Measurements from ENCODE around the gene NME9. TPM values are rescaled to one million over a fixed set of nuclear protein-coding genes. Genes with fewer than 3 reads are reported as not detected.

NME9 gene
- total and polyA plus RNA-seq, 2 of the 4 experiments (the other 2 are of a cell fraction), result not detected

DNA sequence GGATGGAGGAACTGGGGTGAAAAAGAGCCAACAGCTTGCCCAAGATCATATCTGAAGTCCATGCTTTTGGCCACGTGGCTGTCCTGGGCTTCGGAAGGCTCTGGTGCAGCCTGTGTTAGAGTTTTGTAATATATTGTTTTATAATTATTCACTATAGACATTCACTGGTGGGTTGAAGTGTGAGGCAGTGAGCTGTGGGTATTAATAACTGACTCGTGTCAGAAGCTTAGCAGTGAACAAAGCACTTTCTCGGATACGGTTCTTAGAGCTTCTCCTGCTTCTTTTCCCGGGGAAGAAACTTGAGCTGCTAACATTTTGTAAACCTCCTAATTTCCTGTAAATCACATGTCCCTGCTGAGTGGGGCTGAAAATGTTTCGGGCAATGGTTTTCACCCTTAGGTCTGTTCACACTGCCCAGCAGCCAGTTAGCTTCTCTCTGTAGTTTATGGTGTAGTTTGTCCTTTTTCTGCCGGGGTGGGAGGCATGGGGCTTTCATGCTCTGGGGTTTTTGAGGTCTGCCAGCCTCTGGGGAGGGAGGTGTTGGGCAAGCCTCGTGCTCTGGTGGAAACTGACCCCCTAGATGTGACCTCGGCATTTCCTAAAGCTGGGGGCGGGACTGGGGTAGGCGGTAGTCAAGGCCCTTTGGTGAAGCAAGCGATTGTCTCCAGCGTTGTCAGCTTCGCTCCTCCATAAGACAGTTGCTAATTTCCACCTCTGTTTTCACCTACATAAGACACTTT, 20.4 kb upstream of the NME9 start:
- no peak overlapping the region for H2BK20ac ChIP-seq (ENCODE audit: low read depth, low read length)
- H2BK15ac ChIP-seq (ENCODE audit: low read depth, low read length), result no peak overlapping the region
- peaks cover 16% of the 10 kb centered on the region; the same call in 1 of the 2 replicates for H4K20me1 ChIP-seq (ENCODE audit: insufficient read depth, low read length)
- in situ Hi-C loops (cut with MboI; ENCODE audit: low sequenced_read_pairs), result no loop called here
- DNase-seq (peak; percentile 37), ATAC-seq (ENCODE audit: low read depth) (no peak)
- ChIA-PET POLR2A (ENCODE audit: unreplicated experiment) (interaction anchor here (0.6 kb wide), 1 partner anchor 23 kb away, joined by 5 read pairs; no protein-coding TSS in a partner anchor), CTCF (interaction anchor here (0.7 to 1.4 kb wide), 6 partner anchors 15 to 1336 kb away, joined by 3 to 4 read pairs (median 4); no protein-coding TSS in a partner anchor)
- peaks cover under 1% of the 10 kb centered on the region for H3K36me3 ChIP-seq (ENCODE audit: control insufficient read depth, insufficient read depth, low read length)
- H3K56ac ChIP-seq (ENCODE audit: extremely low read depth, insufficient read depth, low read length), result no peak overlapping the region
- H3K9ac ChIP-seq (ENCODE audit: low read depth, low read length), result peak overlapping the region; percentile 15; the same call in 1 of the 2 replicates
- peak; percentile 42; the same call in 1 of the 2 replicates for TF ChIP-seq USF2 (IDR thresholded peaks at IDR 0.05; ENCODE audit: low read depth, low read length)
- peak; percentile 88; the same call in 1 of the 2 replicates for TF ChIP-seq MXI1 (IDR thresholded peaks at IDR 0.05; ENCODE audit: borderline replicate concordance, low read depth, low read length)
- TF ChIP-seq RFX5 (IDR thresholded peaks at IDR 0.05; ENCODE audit: low read depth, low read length), result no peak
- H3K18ac ChIP-seq (ENCODE audit: low read depth, low read length), result no peak overlapping the region; the same call in 1 of the 2 replicates
- no peaks in the 10 kb centered on the region for H3K9me3 ChIP-seq (ENCODE audit: control insufficient read depth, insufficient read depth, low read length)
- no peak overlapping the region; the same call in 1 of the 2 replicates for H4K91ac ChIP-seq (ENCODE audit: insufficient read depth, low read depth, low read length)
- no CpG with 5 or more reads among the region's 15 CpGs for whole genome bisulfite sequencing, 2 experiments (ENCODE audit: extremely low coverage in 2 of 2, insufficient read length in 1 of 2)
- peak overlapping the region; percentile 27 to 62; a peak in 3 of 4 replicates for H4K8ac ChIP-seq (ENCODE audit: low read depth in 2 of 2, low read length in 2 of 2)
- intact Hi-C loops (cut with micrococcal nuclease), result loop anchor here (5.0 kb wide), 3 partner anchors 42 to 283 kb away; no protein-coding TSS in a partner anchor
- peaks cover 10% of the 10 kb centered on the region for H3K4me1 ChIP-seq (ENCODE audit: control insufficient read depth, insufficient read depth, low read length)
- peaks cover 14% of the 10 kb centered on the region for H3K9me1 ChIP-seq (ENCODE audit: insufficient read depth, low read length)
- dilution Hi-C loops (cut with HindIII; ENCODE audit: low sequenced_read_pairs, unreplicated experiment), result no loop called here
- peaks cover 6 to 60% of the 10 kb centered on the region in 2 experiments; a peak in 3 of 4 replicates for H3K79me1 ChIP-seq (ENCODE audit: low read depth in 1 of 2, low read length in 2 of 2)
- no peak overlapping the region; the same call in 1 of the 2 replicates for H4K5ac ChIP-seq (ENCODE audit: low read depth, low read length)
- no TSS peak for BruUV-seq (replicated peaks)
- H2BK5ac ChIP-seq (ENCODE audit: low read depth, low read length, poor library complexity, severe bottlenecking), result no peak overlapping the region
- H3K4me3 ChIP-seq (ENCODE audit: insufficient read depth, low read depth, low read length), result peak overlapping the region; percentile 84; the same call in 1 of the 2 replicates
- H3K14ac ChIP-seq (replicated peaks; ENCODE audit: low read depth, low read length), result peak overlapping the region; percentile 88; the same call in 1 of the 2 replicates
- peak overlapping the region; percentile 38; the same call in 1 of the 2 replicates for H2BK120ac ChIP-seq (ENCODE audit: low read depth, low read length)
- peak overlapping the region; percentile 57 for H3K23ac ChIP-seq (ENCODE audit: low read depth, low read length)
- H3K27ac ChIP-seq (ENCODE audit: insufficient read depth, low read length), result peak overlapping the region; percentile 40; the same call in 1 of the 2 replicates
- 0 out of 2 replicates have a peak overlapping the region, but pooled peaks have one; percentile 12 for H2AK5ac ChIP-seq (ENCODE audit: low read depth, low read length)
- H3K27me3 ChIP-seq (ENCODE audit: control insufficient read depth, insufficient read depth, low read length), result no peaks in the 10 kb centered on the region
- peak overlapping the region; percentile 80 for H2AFZ ChIP-seq (replicated peaks; ENCODE audit: low read length, poor library complexity)
- H3K4ac ChIP-seq (ENCODE audit: low read depth, low read length), result peak overlapping the region; percentile 81; the same call in 1 of the 2 replicates
- peak overlapping the region; percentile 2 for H2AK9ac ChIP-seq (replicated peaks; ENCODE audit: low read depth, low read length, poor library complexity)
- H3K4me2 ChIP-seq (ENCODE audit: low read depth, low read length), result peak overlapping the region; percentile 72

All from IMR-90 (cell line).